ENCODE results near the gene AKT2.
"Not testable (repeated sequence)": the region's sequence is repeated elsewhere in the genome, so short reads cannot be mapped to it uniquely, and the experiment has no call there.

AKT2 gene

GRCh38 chr19:40232949-40233810, 52.0 kb downstream of the AKT2 start:
- DNase-seq, result no peak

DNA sequence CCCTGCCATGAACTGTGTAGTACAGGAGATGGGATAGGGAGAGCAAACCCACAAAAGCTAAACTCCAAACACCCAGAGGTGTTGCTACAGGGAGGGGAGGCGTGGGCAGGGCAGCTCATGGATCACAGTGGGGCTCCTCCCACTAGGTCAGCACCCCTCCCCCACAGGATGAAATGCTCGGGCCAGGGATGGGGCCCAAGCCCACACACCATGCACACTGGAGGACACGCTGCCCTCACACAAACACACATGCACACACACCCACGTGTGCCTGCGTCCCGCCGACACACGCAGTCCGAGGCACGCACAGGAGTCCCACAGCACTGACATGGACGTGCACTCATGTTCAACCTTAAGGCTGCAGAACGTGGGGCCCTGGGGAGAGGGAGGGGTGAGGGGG, 52.7 kb downstream of the AKT2 start:
- no peak for DNase-seq

DNA sequence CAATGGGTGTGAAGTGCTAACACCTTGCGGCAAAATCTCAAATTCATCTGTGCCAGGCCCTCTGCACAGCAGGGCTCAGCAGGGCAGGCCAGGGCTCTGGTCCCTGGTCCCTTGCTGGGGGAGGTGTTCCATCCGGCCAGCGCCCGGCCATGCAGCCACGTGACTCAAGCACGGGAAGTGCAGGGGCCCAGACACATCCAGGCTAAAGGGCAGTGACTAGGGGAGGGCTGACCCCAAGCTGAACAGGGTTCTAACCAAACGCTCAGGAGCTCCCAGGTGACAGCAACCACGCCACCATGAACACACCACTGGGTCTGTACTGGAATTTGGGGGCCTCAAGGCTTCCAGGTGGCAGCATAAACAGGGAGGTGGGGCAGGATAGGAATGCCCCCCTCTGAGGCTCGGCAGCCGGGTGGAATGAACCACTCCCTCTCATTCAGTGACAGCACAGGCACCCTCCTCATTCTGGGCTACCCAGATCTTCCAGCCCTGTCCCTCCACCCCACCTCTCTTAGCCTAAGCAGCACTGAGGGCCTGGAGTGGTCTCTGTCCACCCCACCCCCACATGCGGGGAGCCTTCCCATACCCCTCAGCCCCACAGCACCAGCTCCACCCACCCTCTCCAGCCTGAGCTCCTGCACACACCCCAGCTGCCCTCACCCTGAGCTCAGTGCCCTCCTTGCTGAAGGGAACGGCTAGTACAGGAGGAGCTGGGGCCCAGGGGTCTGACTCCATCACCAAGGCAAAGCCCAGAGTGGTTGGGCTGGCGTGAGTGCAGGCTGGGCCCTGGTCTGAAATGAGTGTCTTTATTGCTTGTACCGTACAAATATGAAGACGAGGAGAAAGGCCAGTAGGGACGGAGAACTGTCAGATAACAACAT, 53.4 kb downstream of the AKT2 start:
- no peak for DNase-seq

GRCh38 chr19:40231057-40231456, 54.1 kb downstream of the AKT2 start:
- DNase-seq, result no peak

DNA sequence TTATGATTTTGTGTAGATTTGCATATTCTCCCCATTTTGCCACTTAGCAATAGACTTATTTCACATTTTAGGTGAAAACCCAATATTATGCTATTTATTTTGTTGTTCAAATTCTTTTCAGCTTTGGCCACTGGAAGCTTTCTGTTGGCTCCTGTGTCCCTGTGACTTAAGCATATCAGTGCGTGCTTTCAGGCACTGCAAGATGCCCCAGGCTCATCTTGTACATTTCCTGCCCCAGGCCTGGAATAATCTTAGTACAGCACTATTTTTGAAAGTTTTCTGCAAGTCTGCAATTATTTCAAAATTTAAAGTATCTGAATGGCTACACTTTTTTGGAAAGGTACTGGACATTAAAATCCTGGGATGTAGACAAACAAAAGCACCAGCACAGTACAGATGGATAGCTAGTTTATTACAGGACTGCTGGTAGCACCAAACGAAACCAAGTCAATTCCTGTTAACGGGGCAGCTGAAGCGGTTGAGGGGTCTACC, 55.2 kb downstream of the AKT2 start:
- DNase-seq, result no peak

- DNase-seq, result no peak
Observed at GRCh38 chr19:40229484-40229883, 55.7 kb downstream of the AKT2 start.

GRCh38 chr19:40228863-40229262, 56.3 kb downstream of the AKT2 start:
- no peak for DNase-seq

DNA sequence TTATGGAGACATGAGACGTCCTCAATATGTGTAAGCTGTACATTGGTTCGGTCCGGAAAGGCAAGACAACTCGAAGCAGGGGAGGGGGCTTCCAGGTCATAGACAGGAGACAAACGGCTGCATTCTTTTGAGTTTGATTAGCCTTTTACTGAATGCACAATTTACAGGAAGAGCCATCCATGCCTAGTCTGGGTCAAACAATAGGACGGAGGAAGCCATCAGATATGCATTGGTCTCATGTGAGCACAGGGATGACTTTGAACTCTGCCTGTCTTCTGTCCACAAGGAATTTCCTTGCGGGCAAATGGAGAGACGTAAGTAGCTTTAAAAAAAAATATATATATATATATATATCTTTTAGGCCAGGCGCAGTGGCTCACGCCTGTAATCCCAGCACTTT, 56.8 kb downstream of the AKT2 start:
- no peak for DNase-seq

GRCh38 chr19:40225440-40226305, 59.5 kb downstream of the AKT2 start:
- no peak for DNase-seq

- DNase-seq, result no peak
Observed at GRCh38 chr19:40224342-40225150, 60.6 kb downstream of the AKT2 start.

DNA sequence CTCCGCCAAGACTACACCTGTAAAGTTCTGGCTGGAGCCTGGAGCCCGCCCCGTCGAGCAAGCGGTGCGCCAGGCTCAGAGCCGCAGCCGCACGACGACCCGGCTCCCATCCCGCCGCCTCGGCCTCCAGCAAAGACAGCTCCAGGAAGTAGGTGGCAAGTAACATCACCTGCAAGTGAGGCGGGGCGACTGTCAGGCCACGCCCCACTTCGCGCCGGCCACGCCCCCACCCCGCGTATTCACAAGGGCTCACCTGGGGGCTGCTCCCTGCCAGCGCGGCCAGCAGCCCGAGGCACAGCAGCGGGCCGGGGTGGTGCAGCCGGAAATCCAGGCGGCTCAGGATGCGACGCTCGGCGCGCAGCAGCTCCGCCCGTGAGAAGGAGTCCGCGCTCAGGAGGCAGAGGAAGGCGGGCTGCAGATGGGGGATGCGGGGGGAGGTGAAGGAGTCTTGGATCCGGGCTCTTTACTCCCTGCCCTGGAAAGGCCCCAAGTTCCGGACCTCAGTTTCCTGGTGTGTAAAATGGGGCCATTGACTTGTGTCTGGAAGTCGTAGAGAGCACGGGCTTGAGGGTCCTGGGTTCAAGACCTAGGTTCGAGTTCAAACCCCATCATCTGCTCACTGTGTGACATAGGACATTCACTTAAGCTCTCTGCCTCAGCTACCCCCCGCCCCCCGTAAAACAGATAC, 61.9 kb downstream of the AKT2 start:
- DNase-seq, result peak in 1 of 2 experiments; percentile 5

DNA sequence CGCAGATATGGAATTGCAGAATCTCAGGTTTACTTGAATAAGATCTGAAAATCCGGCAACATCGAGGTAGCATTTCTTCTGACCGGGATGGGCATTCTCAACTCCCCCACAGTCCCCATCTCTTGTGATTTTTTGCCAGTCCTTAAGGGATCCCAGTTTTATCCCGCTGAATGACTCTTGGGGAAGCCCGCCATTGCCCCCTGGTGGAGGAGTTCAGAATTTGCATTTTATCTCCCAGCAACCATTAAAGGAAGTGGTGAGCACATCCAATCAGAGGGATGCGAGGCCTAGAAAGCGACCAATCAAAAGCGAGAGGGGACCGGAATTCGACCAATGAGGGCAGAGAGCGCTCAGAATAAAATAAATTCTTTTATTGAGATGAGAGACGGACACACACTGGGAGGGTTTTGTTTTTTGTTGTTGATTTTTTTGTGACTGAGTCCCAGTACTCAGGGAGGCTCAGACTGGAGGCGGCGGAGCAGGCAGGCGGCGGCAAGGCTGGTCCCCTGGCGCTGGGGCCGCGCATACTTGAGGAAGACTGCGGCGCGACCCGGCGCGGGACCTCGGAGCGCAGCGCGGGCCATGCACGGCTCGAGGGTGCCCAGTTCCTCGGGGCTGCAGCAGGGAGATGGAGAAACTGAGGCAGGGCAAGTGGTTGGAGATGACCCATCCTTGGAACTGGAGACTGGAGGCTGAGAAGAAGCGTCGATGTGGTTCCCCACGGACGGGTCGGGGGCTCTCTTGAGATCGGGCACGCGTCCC, 63.1 kb downstream of the AKT2 start:
- peak; percentile 64 to 76 for DNase-seq

GRCh38 chr19:40220674-40221073, 64.5 kb downstream of the AKT2 start:
- no peak for DNase-seq

DNA sequence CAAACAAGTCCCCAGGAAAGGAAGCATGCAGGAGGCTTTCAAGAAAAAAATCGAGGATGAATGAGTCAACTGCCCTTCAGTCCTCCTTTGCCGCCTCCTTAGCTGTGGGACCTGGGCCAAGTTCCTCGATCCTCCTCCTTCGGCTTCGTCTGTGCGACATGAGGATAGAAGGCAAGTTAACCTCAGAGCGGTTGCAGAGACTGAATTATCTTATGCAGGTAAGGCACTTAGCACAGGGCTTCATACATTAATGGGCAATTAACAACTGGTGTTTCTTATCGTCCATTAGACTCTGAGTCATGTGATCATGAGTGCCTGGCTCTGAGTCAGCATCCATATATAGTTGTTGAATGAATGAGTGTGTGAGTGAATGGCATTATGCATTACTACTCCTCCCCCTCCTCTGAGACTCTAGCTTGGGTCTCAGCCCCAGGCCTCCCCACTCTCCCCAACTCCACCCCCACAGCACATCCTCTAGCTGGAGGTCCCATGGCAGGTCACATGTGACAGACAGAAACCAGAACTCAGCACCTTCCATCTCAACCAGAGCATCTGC, 65.3 kb downstream of the AKT2 start:
- no peak for DNase-seq

GRCh38 chr19:40219029-40219428, 66.1 kb downstream of the AKT2 start:
- not testable (repeated sequence) for DNase-seq

- no peak for DNase-seq
Observed at GRCh38 chr19:40217934-40218890, 66.9 kb downstream of the AKT2 start, which contains the start of gene TTC9B. TTC9B (minus strand) TSS chr19:40218384; CDS start chr19:40218381, 3 bp downstream.

- DNase-seq, result peak; percentile 62 to 75
Observed at GRCh38 chr19:40217027-40217810, 67.9 kb downstream of the AKT2 start.

- no peak for DNase-seq
Observed at GRCh38 chr19:40216777-40217026, 68.4 kb downstream of the AKT2 start.
